Measurements from ENCODE around the gene TTL.

DNA sequence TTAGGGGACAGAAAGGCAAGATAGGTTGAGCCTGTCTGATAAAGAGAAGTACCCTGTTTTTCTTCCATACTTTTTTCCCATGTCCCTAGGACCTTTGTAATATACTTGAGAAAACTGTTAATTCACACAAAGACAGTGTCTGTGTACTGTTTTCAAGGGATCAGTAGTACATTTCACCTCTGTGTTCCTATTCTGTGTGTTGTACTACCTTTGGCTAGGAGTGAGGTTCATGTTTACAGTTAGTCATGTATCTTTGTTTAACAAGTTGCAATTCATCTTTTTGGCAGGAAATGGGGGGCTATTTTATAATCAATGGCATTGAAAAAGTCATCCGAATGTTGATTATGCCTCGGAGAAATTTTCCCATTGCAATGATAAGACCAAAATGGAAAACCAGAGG lies 67.0 kb downstream of the TTL start:
- TF ChIP-seq, protein P1, sequence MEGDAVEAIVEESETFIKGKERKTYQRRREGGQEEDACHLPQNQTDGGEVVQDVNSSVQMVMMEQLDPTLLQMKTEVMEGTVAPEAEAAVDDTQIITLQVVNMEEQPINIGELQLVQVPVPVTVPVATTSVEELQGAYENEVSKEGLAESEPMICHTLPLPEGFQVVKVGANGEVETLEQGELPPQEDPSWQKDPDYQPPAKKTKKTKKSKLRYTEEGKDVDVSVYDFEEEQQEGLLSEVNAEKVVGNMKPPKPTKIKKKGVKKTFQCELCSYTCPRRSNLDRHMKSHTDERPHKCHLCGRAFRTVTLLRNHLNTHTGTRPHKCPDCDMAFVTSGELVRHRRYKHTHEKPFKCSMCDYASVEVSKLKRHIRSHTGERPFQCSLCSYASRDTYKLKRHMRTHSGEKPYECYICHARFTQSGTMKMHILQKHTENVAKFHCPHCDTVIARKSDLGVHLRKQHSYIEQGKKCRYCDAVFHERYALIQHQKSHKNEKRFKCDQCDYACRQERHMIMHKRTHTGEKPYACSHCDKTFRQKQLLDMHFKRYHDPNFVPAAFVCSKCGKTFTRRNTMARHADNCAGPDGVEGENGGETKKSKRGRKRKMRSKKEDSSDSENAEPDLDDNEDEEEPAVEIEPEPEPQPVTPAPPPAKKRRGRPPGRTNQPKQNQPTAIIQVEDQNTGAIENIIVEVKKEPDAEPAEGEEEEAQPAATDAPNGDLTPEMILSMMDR (IDR thresholded peaks at IDR 0.05) = no peak
- no peak for TF ChIP-seq POLR2A (IDR thresholded peaks at IDR 0.05)

All from adrenal gland (tissue), 5 donors.